TTC549 (cell line): Measurements from ENCODE around the gene BANP.
"Not testable (repeated sequence)": the region's sequence is repeated elsewhere in the genome, so short reads cannot be mapped to it uniquely, and the experiment has no call there.

Experiments
- FAIRE-seq: peaks from 2 replicates; lab custom pipeline; 2012; peaks lifted over from hg19 to GRCh38; lab: Jason Lieb, UNC

Gene BANP

GRCh38 chr16:88016386-88016785 is 65.2 kb downstream of the BANP start:
- FAIRE-seq, result not testable (repeated sequence)

GRCh38 chr16:88016964-88017363 is 65.7 kb downstream of the BANP start:
- FAIRE-seq, result no peak

- FAIRE-seq, result no peak
Observed at GRCh38 chr16:88017587-88018101, 66.4 kb downstream of the BANP start.

GRCh38 chr16:88018382-88018781 is 67.1 kb downstream of the BANP start:
- FAIRE-seq, result not testable (repeated sequence)

DNA sequence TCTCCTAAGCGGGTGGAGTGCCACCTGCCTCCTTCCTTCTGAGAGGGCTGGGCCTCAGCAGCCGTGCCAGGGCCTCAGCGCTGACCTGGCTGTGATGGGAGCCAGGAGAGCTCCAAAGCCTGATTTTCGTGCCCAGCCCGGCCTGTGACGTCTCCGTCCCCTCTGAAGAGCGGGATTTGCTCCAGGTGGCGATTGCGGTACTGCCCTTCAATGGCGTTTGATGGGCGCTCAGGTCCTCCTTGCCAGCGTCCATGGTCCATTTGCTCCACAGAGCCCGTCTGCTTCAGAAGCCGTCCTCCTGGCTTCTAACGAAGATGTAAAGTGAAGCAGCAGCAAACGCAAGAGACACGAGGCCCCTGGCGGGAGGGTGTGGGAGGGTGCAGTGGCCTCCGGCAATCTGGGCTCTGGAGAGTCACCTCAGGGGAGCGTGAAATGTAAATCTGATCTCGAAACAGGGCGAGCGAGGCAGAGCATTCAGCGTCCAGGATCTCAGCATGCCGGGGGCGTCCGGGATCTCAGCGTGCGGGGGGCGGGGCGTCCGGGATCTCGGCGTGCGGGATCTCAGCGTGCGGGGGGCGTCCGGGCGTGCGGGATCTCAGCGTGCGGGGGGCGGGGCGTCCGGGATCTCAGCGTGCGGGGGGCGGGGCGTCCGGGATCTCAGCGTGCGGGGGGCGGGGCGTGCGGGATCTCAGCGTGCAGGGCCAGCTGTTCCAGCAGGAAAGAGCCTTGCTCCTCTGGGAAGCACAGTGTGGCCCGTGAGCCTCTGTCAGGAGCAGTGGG is 68.0 kb downstream of the BANP start:
- FAIRE-seq, result not testable (repeated sequence)

DNA sequence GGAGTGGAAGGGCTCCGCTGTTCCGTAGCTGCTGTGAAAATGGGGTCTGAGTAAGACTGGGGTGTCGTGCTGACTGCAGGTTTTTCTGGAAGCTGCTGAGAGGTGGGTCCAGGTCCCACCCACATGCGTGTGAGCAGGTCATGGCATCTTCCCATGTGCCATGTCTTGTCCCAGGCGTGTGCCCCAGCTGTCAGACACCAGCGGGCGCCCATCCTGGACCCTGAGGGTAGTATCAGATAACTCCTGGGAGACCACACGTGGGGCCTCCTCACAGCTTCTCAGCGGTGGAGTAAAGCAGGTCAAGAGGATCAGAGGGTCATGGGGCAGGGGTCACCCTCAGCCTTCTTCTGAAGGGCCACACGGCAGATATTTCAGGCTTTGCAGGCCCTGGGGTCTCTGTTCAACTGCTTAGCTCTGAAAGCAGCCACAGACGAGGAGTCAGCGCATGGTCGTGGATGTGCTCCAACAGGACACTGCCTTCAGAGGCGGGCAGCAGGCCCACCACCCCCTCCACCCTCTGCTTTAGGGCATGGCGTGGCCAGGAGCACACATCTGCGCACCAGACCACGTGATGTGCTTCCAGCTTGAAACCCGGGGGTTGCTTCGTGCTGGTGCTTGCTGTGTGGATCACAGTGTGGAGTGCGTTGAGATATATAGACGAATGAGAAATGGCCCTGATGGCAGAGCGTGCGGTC is 68.7 kb downstream of the BANP start:
- no peak for FAIRE-seq

DNA sequence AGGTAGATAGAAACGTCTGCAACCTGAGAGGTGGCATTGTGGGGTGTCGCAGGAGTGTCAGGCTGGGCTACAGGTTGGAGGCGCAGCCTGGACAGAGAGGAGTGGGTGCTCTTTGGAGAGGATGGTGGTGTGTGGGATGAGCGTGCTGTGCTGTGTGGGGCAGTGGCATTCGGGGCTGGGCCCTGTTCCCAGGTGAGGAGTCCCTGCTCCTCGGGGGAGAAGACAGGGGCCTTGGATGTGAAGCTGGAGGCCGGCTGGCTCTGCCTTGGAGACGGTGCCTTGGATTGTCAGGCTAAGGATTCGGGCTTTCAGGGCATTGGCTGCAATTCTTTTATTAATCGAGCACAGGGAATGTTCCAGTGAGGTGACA is 69.3 kb downstream of the BANP start:
- no peak for FAIRE-seq

DNA sequence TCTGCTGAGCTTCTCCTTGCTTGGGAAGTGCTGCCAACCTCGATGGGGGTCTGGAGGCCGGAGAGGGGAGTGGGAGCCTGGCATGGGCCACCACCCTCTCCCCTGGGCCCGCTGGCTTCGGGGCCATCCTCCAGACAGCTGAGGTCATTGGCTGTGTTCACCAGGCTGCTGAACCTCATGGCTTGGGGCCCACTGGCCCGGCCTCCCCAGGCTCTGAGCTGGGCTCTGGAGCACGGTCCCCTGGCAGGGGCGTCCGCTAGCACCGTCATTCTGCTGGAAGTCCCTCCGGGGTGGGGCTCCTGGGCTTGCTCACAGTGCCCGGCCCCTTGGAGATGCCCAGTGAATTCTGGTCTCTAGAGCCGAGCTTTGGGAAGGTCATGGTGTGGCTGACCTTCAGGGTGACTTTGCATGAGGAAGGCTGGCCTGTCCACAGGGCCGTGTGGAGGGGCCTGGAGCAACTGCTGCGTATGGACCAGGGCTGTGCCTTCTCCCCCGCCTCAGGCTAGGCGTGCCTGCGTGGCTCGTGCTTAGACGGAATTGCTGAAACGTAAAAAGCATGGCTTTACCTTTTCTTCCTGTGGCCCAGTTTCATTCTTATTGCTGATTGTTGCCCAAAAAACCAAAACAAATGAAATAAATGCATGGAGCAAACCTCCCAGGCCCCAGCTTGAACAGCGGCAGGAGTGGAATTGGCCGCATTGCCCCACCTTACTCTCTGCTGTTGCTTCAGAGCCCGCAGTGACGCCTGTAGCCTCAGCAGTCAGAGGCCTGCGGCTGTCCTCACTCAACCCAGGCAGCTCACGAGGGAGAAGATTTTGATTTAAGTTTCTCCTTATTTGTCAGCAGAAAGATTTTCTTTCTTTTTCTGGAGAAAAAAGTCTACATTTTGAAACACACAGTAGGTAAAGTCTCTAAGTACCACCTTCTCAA is 70.1 kb downstream of the BANP start:
- FAIRE-seq, result not testable (repeated sequence)

GRCh38 chr16:88022076-88023042 is 71.1 kb downstream of the BANP start:
- FAIRE-seq, result no peak

DNA sequence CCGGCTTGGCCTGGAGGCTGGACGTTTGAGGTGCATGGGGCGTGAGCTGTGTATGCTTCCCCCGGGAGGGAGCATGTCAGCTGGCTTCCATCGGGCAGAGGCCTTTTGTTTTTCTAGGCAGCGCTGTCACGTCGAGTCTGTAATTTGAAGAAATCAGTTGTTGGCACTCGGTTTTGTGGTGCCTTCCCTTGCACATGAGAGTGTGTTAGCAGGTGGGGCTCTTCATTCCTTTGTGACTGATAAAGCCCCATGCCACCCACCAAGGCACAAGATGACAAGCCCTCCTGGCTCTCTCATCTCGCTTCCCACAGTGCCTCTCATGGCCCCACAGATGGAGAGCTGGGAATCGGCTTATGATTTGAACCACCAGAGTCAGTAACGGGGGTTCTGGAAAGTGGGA is 72.1 kb downstream of the BANP start:
- FAIRE-seq, result no peak

- FAIRE-seq, result no peak
Observed at GRCh38 chr16:88023786-88024185, 72.6 kb downstream of the BANP start.

DNA sequence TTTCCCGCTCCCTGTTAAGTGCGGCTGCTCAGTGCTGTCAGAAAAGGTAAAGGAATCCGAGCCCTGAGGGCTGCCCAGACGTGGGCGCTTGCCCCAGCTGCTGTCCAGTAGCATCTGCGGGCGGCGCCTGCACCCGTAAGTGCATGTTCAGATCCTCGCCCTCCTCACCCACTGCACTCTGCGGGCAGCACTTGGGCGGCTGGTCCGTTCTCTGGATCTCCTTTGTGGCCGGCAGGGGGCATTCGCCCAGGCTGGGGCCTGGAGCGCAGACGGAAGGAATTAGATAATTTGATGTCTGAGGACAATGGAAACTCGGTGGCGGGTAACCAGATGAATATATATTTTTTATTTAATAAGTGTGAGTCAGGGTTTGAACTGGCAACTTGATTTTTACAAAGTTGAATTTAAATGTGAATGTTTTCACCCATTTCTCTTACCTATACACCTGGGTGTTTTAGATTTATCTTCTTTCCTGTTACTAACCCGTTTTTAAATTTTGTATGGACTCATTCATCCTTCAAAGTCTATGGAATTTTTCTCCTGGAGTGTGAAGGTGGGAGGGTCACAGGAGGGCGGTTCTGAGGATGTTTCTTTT is 73.4 kb downstream of the BANP start:
- not testable (repeated sequence) for FAIRE-seq

DNA sequence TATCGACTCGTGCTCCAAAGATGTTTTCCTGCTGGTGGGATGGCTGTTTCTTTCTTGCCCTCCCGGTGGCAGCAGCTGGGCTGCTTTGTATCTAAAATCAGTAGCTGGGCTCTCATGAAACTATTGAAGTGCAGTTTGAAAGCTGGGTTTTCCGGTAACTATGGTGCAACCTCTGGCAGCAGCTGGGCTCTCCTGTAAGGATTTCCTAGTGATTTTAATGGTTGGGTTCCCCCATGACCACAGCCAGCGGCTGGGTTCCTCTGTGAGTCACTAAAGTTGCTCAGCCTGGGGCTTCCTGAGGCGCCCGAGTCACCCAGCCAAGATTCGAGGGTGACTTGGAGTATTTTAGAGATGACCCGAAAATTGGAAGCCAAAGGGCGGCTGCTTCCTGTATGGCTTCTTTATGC is 73.9 kb downstream of the BANP start:
- FAIRE-seq, result not testable (repeated sequence)

DNA sequence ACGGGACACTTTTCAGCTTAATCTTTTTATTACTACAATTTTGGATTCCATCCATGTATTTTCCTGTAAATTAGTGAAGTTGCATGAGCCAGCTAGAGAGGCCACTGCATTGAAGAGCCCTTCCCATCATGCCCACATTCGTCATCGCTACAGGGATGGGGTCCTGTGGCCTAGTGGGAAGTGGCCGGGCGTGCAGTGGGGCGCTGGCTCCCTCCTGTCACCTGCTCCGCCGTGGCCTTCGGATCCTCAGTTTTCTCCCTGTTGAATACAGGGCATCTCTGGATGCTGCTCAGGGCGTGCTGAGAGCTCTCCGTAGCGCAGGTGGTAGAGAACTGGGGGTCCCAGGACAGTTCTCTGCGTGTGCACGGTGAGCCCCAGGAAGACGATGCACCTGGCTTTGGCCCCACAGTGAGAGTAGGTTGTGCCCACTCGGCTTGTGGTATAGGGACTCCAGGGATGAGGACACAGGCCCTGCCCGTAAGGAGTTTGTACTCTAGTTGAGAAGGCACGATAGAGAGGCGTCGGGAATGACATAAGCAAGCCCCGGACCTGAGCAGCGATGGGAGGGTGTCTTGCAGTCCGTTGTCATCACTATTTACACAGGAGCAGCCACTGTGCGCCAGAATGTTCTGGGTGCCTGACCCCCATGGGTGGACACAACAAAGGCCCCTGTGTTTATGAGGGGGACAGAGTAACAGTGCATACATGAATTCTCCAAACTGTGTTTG is 74.8 kb downstream of the BANP start:
- not testable (repeated sequence) for FAIRE-seq

DNA sequence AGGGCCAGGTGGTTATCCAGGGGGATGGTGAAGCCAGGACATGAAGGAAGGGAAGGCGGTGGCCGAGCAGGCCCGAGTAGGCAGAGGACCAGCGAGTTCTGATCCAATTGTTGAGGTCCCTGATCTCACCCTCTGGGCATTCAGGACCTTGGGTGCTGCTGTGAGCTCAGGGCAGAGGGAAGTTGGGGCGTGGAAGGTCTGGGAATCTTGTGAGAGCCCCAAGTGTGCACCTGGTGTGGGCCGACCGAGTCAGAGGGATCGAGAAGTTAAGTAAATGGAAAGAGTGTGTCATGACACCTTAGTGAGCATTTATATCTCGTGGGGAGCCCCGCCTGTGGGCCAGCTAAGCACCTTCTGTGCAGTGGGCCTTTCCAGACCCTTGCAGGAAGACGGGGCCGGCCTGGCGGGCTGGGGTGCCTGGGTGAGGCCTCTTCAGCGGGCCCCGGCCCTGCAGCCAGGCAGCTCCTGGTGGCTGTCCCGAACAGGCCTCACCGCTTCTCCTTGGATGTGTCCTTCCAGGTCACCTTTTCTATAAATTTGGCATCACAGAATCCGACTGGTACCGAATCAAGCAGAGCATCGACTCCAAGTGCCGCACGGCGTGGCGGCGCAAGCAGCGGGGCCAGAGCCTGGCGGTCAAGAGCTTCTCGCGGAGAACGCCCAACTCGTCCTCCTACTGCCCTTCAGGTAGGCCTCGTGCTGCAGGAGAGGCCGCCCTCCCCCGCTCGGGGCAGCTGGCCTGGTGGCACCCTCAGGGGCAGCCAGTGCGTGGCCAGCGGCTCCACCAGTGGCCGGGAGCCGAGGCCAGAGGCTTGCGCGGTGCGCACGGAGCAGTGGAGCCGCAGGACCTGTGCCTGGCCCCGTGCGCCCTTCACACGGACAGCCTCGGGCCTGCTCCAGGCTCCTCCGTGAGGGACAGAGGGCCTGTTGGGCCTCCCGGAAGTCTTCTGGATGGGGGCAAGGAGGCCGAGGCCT is 76.0 kb downstream of the BANP start:
- FAIRE-seq, result no peak

DNA sequence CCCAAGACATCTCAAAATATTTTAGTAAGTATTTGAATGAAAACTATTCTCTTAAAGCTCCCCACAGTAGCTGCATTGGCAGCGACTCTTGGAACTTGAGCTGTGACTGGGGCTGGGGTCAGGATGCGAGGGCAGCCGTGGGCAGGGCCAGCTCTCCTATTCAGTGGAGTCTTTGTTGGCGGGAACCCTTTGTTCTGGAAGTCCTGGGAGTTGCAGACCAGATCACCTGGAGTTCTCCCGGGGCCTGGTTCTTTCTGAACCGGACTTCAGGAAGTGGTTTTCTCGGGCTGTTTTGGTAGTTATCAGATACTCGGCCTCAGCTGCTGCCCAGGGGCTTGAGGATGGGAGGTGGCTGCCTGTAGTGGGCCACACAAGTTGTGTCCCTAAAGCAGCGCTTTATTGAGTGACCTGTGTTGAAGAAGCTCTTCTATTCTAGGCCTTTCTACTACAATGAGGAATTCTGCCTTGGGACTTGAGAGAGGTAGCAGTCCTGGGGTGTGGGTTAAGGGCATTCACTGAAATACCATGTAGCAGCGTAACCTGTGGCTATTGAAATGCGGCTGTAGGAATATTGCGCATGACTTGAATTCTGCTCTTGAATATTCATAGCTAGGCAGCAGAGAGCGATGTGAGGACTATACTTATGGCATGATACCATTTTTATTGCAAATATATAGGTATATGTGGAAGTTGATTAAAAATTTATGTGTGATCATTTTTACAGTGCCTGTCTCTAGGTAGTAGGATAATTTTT is 77.1 kb downstream of the BANP start:
- not testable (repeated sequence) for FAIRE-seq

DNA sequence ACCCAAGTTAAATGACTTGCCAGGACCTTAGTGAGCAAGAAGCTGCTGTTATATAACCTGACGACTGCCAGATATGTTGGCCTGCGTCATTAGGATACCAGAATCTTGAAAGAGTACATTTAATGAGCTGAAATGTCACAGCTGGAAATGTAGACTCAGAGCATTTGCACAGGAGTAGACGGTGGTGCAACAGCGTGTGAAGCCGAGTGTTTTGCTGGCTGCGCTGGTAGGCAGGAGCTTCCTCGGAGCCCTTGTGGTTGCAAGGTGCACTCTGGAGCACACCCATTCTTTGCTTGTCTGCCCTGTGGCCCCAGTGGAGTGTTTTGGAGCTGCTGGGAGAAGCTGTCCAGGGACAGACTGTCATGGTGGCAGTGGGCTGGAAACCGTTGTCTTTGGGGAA is 79.3 kb downstream of the BANP start:
- no peak for FAIRE-seq

DNA sequence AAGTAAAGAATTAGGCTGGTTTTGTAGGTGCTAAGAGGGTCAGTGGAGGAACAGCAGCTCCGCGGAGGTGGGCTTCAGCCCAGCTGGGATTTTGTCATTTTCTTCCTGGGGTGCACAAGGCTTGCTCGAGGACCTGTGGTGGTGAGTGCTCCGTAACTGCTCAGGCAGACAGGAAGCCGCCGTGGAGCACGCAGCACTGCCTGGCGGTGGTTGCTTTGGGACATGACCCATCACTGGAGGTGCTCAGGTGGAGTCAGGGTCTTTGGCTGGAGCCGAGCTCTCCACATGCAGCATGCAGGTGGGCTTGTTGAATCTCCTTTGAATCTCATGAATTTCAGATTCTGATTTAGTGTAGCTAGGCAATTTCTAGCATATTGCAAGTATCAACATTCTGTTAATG is 79.7 kb downstream of the BANP start:
- not testable (repeated sequence) for FAIRE-seq
